Right lobe of liver (tissue), 6 donors: Measurements from ENCODE around the gene ITGA8. TPM values are rescaled to one million over a fixed set of nuclear protein-coding genes. Genes with fewer than 3 reads are reported as not detected.
"Not testable (repeated sequence)": the region's sequence is repeated elsewhere in the genome, so short reads cannot be mapped to it uniquely, and the experiment has no call there.

Experiments used
- ATAC-seq, 4 donors: fragments of 200-7000 bp; cut with Tn5 transposase; one replicate each; pipeline ENCODE4 v1.9.1; 2020; ENCODE audit warnings: mild to moderate bottlenecking in 4 of 4, moderate library complexity in 4 of 4
- DNase-seq, 3 donors: peaks; one replicate each; pipeline ENCODE4 v3.0.0-alpha.2; 2020
- H3K27ac ChIP-seq, 3 donors: fragments of 200-600 bp; one replicate each; pipeline ENCODE4 v1.8.0; 2022
- H3K27me3 ChIP-seq, 2 donors: fragments of 200-600 bp; one replicate each; pipeline ENCODE4 v1.8.0; 2022
- H3K36me3 ChIP-seq, 4 donors: fragments of 200-600 bp; sonication (generic) in 1 of 4; one replicate each; pipeline versions ENCODE4 v1.5.1 to v1.8.0; 2017 to 2022; ENCODE audit warnings: control low read depth in 1 of 4
- H3K4me1 ChIP-seq, 4 donors: fragments of 200-600 bp; sonication (generic) in 1 of 4; one replicate each; pipeline versions ENCODE4 v1.5.1 to v1.8.0; 2017 to 2022; ENCODE audit warnings: control low read depth in 1 of 4
- H3K4me3 ChIP-seq, 3 donors: fragments of 200-600 bp; one replicate each; pipeline ENCODE4 v1.8.0; 2022
- H3K9me3 ChIP-seq, 4 donors: fragments of 200-600 bp; sonication (generic) in 1 of 4; one replicate each; pipeline versions ENCODE4 v1.5.1 to v1.8.0; 2017 to 2022; ENCODE audit warnings: control low read depth in 1 of 4
- CTCF ChIP-seq, 4 donors: fragments of 200-600 bp in 3 of 4; fragments of 450-650 bp in 1 of 4; IDR thresholded peaks; one replicate each; pipeline versions ENCODE4 v1.5.1 to v1.8.0; 2016 to 2022; ENCODE audit warnings: antibody characterized with exemption in 4 of 4, mild to moderate bottlenecking in 2 of 4
- POLR2A ChIP-seq: fragments of 450-650 bp; IDR thresholded peaks from one replicate; pipeline ENCODE4 v1.6.1; 2017; ENCODE audit warnings: antibody characterized with exemption, mild to moderate bottlenecking
- WGBS: methylation state at CpG from one replicate; pipeline ENCODE4 v1.1.6; 2018; ENCODE audit warnings: low coverage, low lambda C conversion rate; ENCODE audit not compliant: insufficient coverage; ENCODE audit errors: missing lambda C conversion rate; 5-methylcytosine and 5-hydroxymethylcytosine counted together
- intact Hi-C, 2 donors: fragments of 100-400 bp; cut with DNase I; formaldehyde crosslinking; loops; one replicate each; pipeline versions ENCODE4 v1.11.2 to v1.14.1; 2022
- total RNA-seq, 6 experiments: library from RNA; depleted of rRNA in 2 of 6; stranded (reverse); fragments of >200 nt in 2 of 6; fragmentation: NEBNext Ultra II Directional in 3 of 6; extraction: Animal tissue kit (Norgen Biotek cat#: 25700) in 3 of 6; gene quantifications; one replicate each; pipeline versions ENCODE4 v1.1.0 to v1.2.4, GENCODE V29; 2016 to 2023
- donor health status: DM: no; HTN: yes; CAD: no.
- donor health status: DM: no; HTN: no; CAD: no.
- donor health status: DM: no; HTN: no; CAD: no.
- donor health status: DM: no; HTN: yes; CAD: no.
- donor health status: DM: no; HTN: yes; CAD: no.

ITGA8 gene
- total RNA-seq, 6 experiments from 2014 or later: 0.18 to 0.80 (median 0.36) TPM

GRCh38 chr10:15632456-15633091, 87.1 kb downstream of the ITGA8 start:
- H3K36me3 ChIP-seq: no peaks in the 10 kb centered on the region
- H3K4me3 ChIP-seq: no peak overlapping the region
- ATAC-seq (no peak), DNase-seq (no peak)
- TF ChIP-seq POLR2A (no peak), CTCF (IDR thresholded peaks at IDR 0.05) (no peak)
- intact Hi-C loops: no loop called here
- H3K4me1 ChIP-seq: no peaks in the 10 kb centered on the region
- no peaks in the 10 kb centered on the region for H3K27me3 ChIP-seq
- 18% methylated on average over 4 of the region's 4 CpGs for WGBS
- no peaks in the 10 kb centered on the region for H3K9me3 ChIP-seq
- H3K27ac ChIP-seq: no peak overlapping the region

DNA sequence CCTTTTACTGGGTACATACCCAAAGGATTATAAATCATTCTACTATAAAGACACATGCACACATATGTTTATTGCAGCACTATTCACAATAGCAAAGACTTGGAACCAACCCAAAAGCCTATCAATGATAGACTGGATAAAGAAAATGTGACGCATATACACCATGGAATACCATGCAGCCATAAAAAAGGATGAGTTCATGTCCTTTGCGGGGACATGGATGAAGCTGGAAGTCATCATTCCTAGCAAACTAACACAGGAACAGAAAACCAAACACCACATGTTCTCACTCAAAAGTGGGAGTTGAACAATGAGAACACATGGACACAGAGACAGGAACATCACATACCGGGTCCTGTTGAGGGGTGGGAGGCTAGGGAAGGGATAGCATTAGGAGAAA, 88.5 kb downstream of the ITGA8 start:
- H3K4me1 ChIP-seq, H3K9me3 ChIP-seq, H3K27ac ChIP-seq, intact Hi-C loops, ATAC-seq, H3K27me3 ChIP-seq, DNase-seq, H3K4me3 ChIP-seq, H3K36me3 ChIP-seq: not testable (repeated sequence)
- WGBS: 49% methylated on average over 3 of the region's 3 CpGs

GRCh38 chr10:15630353-15630752, 89.4 kb downstream of the ITGA8 start:
- TF ChIP-seq POLR2A (no peak), CTCF (IDR thresholded peaks at IDR 0.05) (no peak)
- DNase-seq (no peak), ATAC-seq (peak; percentile 47 to 82 (median 62))
- Histone ChIP-seq H3K27me3 (no peaks in the 10 kb centered on the region), H3K4me3 (no peak overlapping the region), H3K36me3 (no peaks in the 10 kb centered on the region), H3K9me3 (no peaks in the 10 kb centered on the region), H3K27ac (no peak overlapping the region), H3K4me1 (no peaks in the 10 kb centered on the region)
- intact Hi-C loops: no loop called here
- WGBS: 51% methylated on average over 5 of the region's 5 CpGs

- DNase-seq: no peak
- ATAC-seq: no peak
- intact Hi-C loops: no loop called here
- H3K4me3 ChIP-seq: no peak overlapping the region
- no peaks in the 10 kb centered on the region for H3K27me3 ChIP-seq
- H3K27ac ChIP-seq: no peak overlapping the region
- TF ChIP-seq POLR2A: no peak
- no peak for TF ChIP-seq CTCF (IDR thresholded peaks at IDR 0.05)
- H3K36me3 ChIP-seq: no peaks in the 10 kb centered on the region
- H3K4me1 ChIP-seq: no peaks in the 10 kb centered on the region
- no peaks in the 10 kb centered on the region for H3K9me3 ChIP-seq
- 51% methylated on average over 7 of the region's 8 CpGs for WGBS
Observed at GRCh38 chr10:15627617-15628196, 92.0 kb downstream of the ITGA8 start.

- H3K4me1 ChIP-seq: no peaks in the 10 kb centered on the region
- H3K27ac ChIP-seq: no peak overlapping the region
- TF ChIP-seq CTCF (IDR thresholded peaks at IDR 0.05) (no peak), POLR2A (no peak)
- H3K9me3 ChIP-seq: no peaks in the 10 kb centered on the region
- no peak for DNase-seq
- no CpG with 5 or more reads among the region's 2 CpGs for WGBS
- no peaks in the 10 kb centered on the region for H3K36me3 ChIP-seq
- H3K27me3 ChIP-seq: no peaks in the 10 kb centered on the region
- no peak for ATAC-seq
- no peak overlapping the region for H3K4me3 ChIP-seq
- intact Hi-C loops: no loop called here
Observed at GRCh38 chr10:15626937-15627336, 92.8 kb downstream of the ITGA8 start.
